OCI-LY7 (cell line): ENCODE data around the gene RDH13. TPM values are rescaled to one million over a fixed set of nuclear protein-coding genes. Genes with fewer than 3 reads are reported as not detected.

Source experiments
- BruUV-seq: library from RNA; stranded (reverse); fragments of 400-500 nt; replicated peaks from 2 replicates; lab custom pipeline; 2021; lab: Mats Ljungman, UMichigan
- CTCF ChIA-PET: fragments of 300-600 bp; sonication (Branson Sonifier 250); formaldehyde crosslinking; loops from one replicate; lab custom pipeline; 2022; ENCODE audit warnings: antibody characterized with exemption; ENCODE audit not compliant: unreplicated experiment; lab: Charles Lee
- POLR2A ChIA-PET: fragments of 300-600 bp; sonication (Branson Sonifier 250); formaldehyde crosslinking; loops from one replicate; lab custom pipeline; 2022; ENCODE audit warnings: antibody characterized with exemption; lab: Charles Lee
- DNase-seq: peaks from one replicate; pipeline ENCODE4 v3.0.0-alpha.2; 2015; ENCODE audit warnings: low spot score
- H2AFZ ChIP-seq: fragments of 200-600 bp; sonication (generic), shearing (Covaris generic); 2 replicates; pipeline ENCODE4 v1.6.1; 2014; ENCODE audit warnings: mild to moderate bottlenecking, antibody characterized with exemption, low read length, moderate library complexity
- H3K27ac ChIP-seq: fragments of 200-600 bp; sonication (generic); 2 replicates; pipeline ENCODE4 v1.5.1; 2014; ENCODE audit warnings: mixed run types, low read depth, mild to moderate bottlenecking, moderate library complexity, low read length, inconsistent platforms; ENCODE audit not compliant: poor library complexity, severe bottlenecking
- H3K36me3 ChIP-seq: fragments of 200-600 bp; sonication (generic); 2 replicates; pipeline ENCODE4 v1.6.1; 2014; ENCODE audit warnings: mild to moderate bottlenecking, antibody characterized with exemption, low read length, moderate library complexity, mixed read lengths; ENCODE audit not compliant: insufficient read depth
- H3K4me1 ChIP-seq: fragments of 200-600 bp; sonication (generic); 2 replicates; pipeline ENCODE4 v1.5.1; 2014; ENCODE audit warnings: mild to moderate bottlenecking, low read length; ENCODE audit not compliant: insufficient read depth, poor library complexity, severe bottlenecking
- H3K4me2 ChIP-seq: fragments of 200-600 bp; sonication (generic); 2 replicates; pipeline ENCODE4 v1.6.1; 2014; ENCODE audit warnings: mild to moderate bottlenecking, low read length
- H3K4me3 ChIP-seq: fragments of 200-600 bp; sonication (generic); 2 replicates; pipeline ENCODE4 v1.5.1; 2014; ENCODE audit warnings: mild to moderate bottlenecking, low read depth, low read length; ENCODE audit not compliant: poor library complexity, severe bottlenecking
- H3K79me2 ChIP-seq: fragments of 200-600 bp; sonication (generic); 2 replicates; pipeline ENCODE4 v1.6.1; 2016; ENCODE audit warnings: low read depth, mild to moderate bottlenecking, low read length, moderate library complexity, mixed read lengths; ENCODE audit not compliant: insufficient read depth
- H3K9me2 ChIP-seq: fragments of 200-600 bp; sonication (generic); 2 replicates; pipeline ENCODE4 v1.6.1; 2016; ENCODE audit warnings: mild to moderate bottlenecking, low read length, mixed read lengths; ENCODE audit not compliant: insufficient read depth
- H3K9me3 ChIP-seq: fragments of 200-600 bp; sonication (generic); 2 replicates; pipeline ENCODE4 v1.6.1; 2014; ENCODE audit warnings: mild to moderate bottlenecking, mixed run types, low read length, mixed read lengths
- H4K20me1 ChIP-seq: fragments of 200-600 bp; sonication (generic); 2 replicates; pipeline ENCODE4 v1.6.1; 2014; ENCODE audit warnings: mild to moderate bottlenecking, antibody characterized with exemption, low read length, moderate library complexity, mixed read lengths; ENCODE audit not compliant: insufficient read depth
- CTCF ChIP-seq: fragments of 200-600 bp; sonication (generic); conservative IDR thresholded peaks from 2 replicates; pipeline ENCODE4 v1.5.1; 2014; ENCODE audit warnings: mild to moderate bottlenecking, antibody characterized with exemption, low read length, moderate library complexity, mixed read lengths
- EZH2phosphoT487 ChIP-seq: fragments of 200-600 bp; sonication (generic); IDR thresholded peaks from 2 replicates; pipeline ENCODE4 v1.6.1; 2018; ENCODE audit warnings: low read depth, borderline replicate concordance, mild to moderate bottlenecking, mixed run types, antibody characterized with exemption, low read length, moderate library complexity, mixed read lengths
- intact Hi-C: fragments of 100-400 bp; cut with micrococcal nuclease; formaldehyde crosslinking; loops from one replicate; pipeline ENCODE4 v1.10.0; 2022; ENCODE audit not compliant: unreplicated experiment
- total RNA-seq, 2 experiments: library from RNA; depleted of rRNA in 1 of 2; stranded (reverse); fragments of >200 nt in 1 of 2; shearing (Covaris generic) in 1 of 2; gene quantifications; 2 replicates each; pipeline ENCODE4 v1.2.3, GENCODE V29; 2014 to 2022

RDH13 gene
- total RNA-seq, 2 experiments from 2014 or later, result 19.5 to 23.1 TPM

GRCh38 chr19:55075371-55075998 is 12.5 kb upstream of the RDH13 start, which contains the start of gene EPS8L1:
EPS8L1 (plus strand) TSS chr19:55075869; CDS start chr19:55076445, 576 bp downstream.
- Histone ChIP-seq H3K4me1 (peaks cover 18% of the 10 kb centered on the region), H3K36me3 (no peaks in the 10 kb centered on the region), H3K4me3 (no peak within 1 kb of the TSS), H3K79me2 (no peaks in the 10 kb centered on the region), H3K9me3 (no peaks in the 10 kb centered on the region), H3K27ac (no peak within 1 kb of the TSS), H3K9me2 (no peaks in the 10 kb centered on the region), H3K4me2 (no peak within 1 kb of the TSS), H2AFZ (no peak within 1 kb of the TSS), H4K20me1 (no peaks in the 10 kb centered on the region)
- POLR2A ChIA-PET, result no interaction called here
- CTCF ChIA-PET, result interaction anchor here (0.6 kb wide), 1 partner anchor 61 kb away, joined by 3 read pairs; no protein-coding TSS in a partner anchor
- intact Hi-C loops, result no loop called here
- TF ChIP-seq EZH2phosphoT487 (no peak), CTCF (no peak)
- no TSS peak for BruUV-seq
- DNase-seq, result no peak

- Histone ChIP-seq H3K27ac (no peak overlapping the region), H3K4me2 (no peak overlapping the region), H4K20me1 (no peaks in the 10 kb centered on the region), H3K9me3 (no peaks in the 10 kb centered on the region), H3K79me2 (no peaks in the 10 kb centered on the region), H2AFZ (no peak overlapping the region), H3K36me3 (no peaks in the 10 kb centered on the region), H3K4me1 (peaks cover 19% of the 10 kb centered on the region), H3K9me2 (no peaks in the 10 kb centered on the region), H3K4me3 (no peak overlapping the region)
- intact Hi-C loops, result no loop called here
- CTCF ChIA-PET, result no interaction called here
- no TSS peak for BruUV-seq
- no peak for DNase-seq
- no peak for TF ChIP-seq CTCF
- TF ChIP-seq EZH2phosphoT487, result no peak
- POLR2A ChIA-PET, result interaction anchor here (0.6 kb wide), 1 partner anchor 787 kb away, joined by 4 read pairs; no protein-coding TSS in a partner anchor
These were observed 9.0 kb upstream of the RDH13 start for GRCh38 chr19:55071913-55072312.

- Histone ChIP-seq H3K4me3 (no peak overlapping the region), H3K9me2 (no peaks in the 10 kb centered on the region), H3K36me3 (no peaks in the 10 kb centered on the region), H3K4me2 (no peak overlapping the region), H3K27ac (no peak overlapping the region), H3K4me1 (peaks cover 19% of the 10 kb centered on the region), H3K79me2 (no peaks in the 10 kb centered on the region), H2AFZ (no peak overlapping the region), H4K20me1 (no peaks in the 10 kb centered on the region), H3K9me3 (no peaks in the 10 kb centered on the region)
- CTCF ChIA-PET, result no interaction called here
- intact Hi-C loops, result no loop called here
- TF ChIP-seq EZH2phosphoT487, result no peak
- no peak for TF ChIP-seq CTCF
- DNase-seq, result no peak
- POLR2A ChIA-PET, result interaction anchor here (0.6 kb wide), 1 partner anchor 788 kb away, joined by 4 read pairs; no protein-coding TSS in a partner anchor
- BruUV-seq, result no TSS peak
These were observed 8.2 kb upstream of the RDH13 start for GRCh38 chr19:55071129-55071502.
